SK-N-SH (cell line): ENCODE data around the gene PGAP3. TPM values are rescaled to one million over a fixed set of nuclear protein-coding genes. Genes with fewer than 3 reads are reported as not detected.

Experiments
- CTCF ChIA-PET: fragments of 300-600, 350-600 bp; formaldehyde crosslinking; extraction: SDS; loops from one replicate; lab custom pipeline; 2021; lab: Yijun Ruan, JAX
- POLR2A ChIA-PET: fragments of 350-600 bp; sonication (Branson Sonifier 250); formaldehyde crosslinking; extraction: SDS; loops from one replicate; lab custom pipeline; 2020; ENCODE audit warnings: antibody characterized with exemption, inconsistent platforms; lab: Yijun Ruan, JAX
- DNase-seq: peaks from one replicate; pipeline ENCODE4 v3.0.0; 2012
- H2AFZ ChIP-seq: fragments of 200-600 bp; sonication (generic); 2 replicates; pipeline ENCODE4 v1.8.1; 2016; ENCODE audit warnings: antibody characterized with exemption, mild to moderate bottlenecking, low read depth
- H3F3A ChIP-seq: fragments of 200-600 bp; sonication (generic); replicated peaks from 2 replicates; pipeline ENCODE3; 2016; ENCODE audit warnings: antibody characterized with exemption, mild to moderate bottlenecking; ENCODE audit not compliant: insufficient read depth
- H3K27ac ChIP-seq, 2 experiments: fragments of 200-500 bp in 1 of 2; fragments of 200-600 bp in 1 of 2; sonication (Bioruptor generic) in 1 of 2; sonication (generic), shearing (Covaris generic) in 1 of 2; 2 replicates each; pipeline versions ENCODE4 v1.5.1 to v1.6.1; 2014 to 2016; ENCODE audit warnings: low read depth in 2 of 2, inconsistent platforms in 1 of 2, low read length in 1 of 2, mild to moderate bottlenecking in 1 of 2, mixed read lengths in 1 of 2
- H3K27me3 ChIP-seq: fragments of 200-600 bp; sonication (generic), shearing (Covaris generic); 2 replicates; pipeline ENCODE4 v1.6.1; 2016; ENCODE audit warnings: mixed run types; ENCODE audit not compliant: insufficient read depth
- H3K36me3 ChIP-seq, 2 experiments: fragments of 200-500 bp in 1 of 2; fragments of 200-600 bp in 1 of 2; sonication (Bioruptor generic) in 1 of 2; sonication (generic) in 1 of 2; replicated peaks in 1 of 2; 2 replicates each; pipeline versions ENCODE3 to v1.5.1; 2014 to 2016; ENCODE audit warnings: low read length in 1 of 2, mild to moderate bottlenecking in 1 of 2; ENCODE audit not compliant: insufficient read depth in 2 of 2, control insufficient read depth in 1 of 2
- H3K4me1 ChIP-seq, 2 experiments: fragments of 200-500 bp in 1 of 2; fragments of 200-600 bp in 1 of 2; sonication (Bioruptor generic) in 1 of 2; sonication (generic), shearing (Covaris generic) in 1 of 2; 2 replicates each; pipeline versions ENCODE4 v1.5.1 to v1.6.1; 2014 to 2016; ENCODE audit warnings: low read depth in 1 of 2, low read length in 1 of 2, mixed run types in 1 of 2; ENCODE audit not compliant: insufficient read depth in 2 of 2, control insufficient read depth in 1 of 2
- H3K4me2 ChIP-seq: fragments of 200-600 bp; sonication (generic), shearing (Covaris generic); 2 replicates; pipeline ENCODE4 v1.6.1; 2017; ENCODE audit warnings: mixed run types
- H3K4me3 ChIP-seq, 2 experiments: fragments of 200-500 bp in 1 of 2; fragments of 200-600 bp in 1 of 2; sonication (Bioruptor generic) in 1 of 2; sonication (generic), shearing (Covaris generic) in 1 of 2; 2 replicates each; pipeline versions ENCODE4 v1.5.1 to v1.8.1; 2014 to 2016; ENCODE audit warnings: low read depth in 2 of 2, inconsistent platforms in 1 of 2, low read length in 1 of 2, mild to moderate bottlenecking in 1 of 2, mixed read lengths in 1 of 2, moderate library complexity in 1 of 2
- H3K79me2 ChIP-seq: fragments of 200-600 bp; sonication (generic); 2 replicates; pipeline ENCODE4 v1.8.1; 2017; ENCODE audit warnings: mild to moderate bottlenecking; ENCODE audit not compliant: insufficient read depth
- H3K9ac ChIP-seq: fragments of 200-600 bp; sonication (generic); 2 replicates; pipeline ENCODE4 v1.6.1; 2017; ENCODE audit warnings: mixed run types
- H3K9me2 ChIP-seq: fragments of 200-600 bp; sonication (generic); 2 replicates; pipeline ENCODE4 v1.6.1; 2017; ENCODE audit warnings: mixed run types
- H3K9me3 ChIP-seq: fragments of 200-600 bp; sonication (generic); 2 replicates; pipeline ENCODE4 v1.6.1; 2017; ENCODE audit warnings: mixed run types, mild to moderate bottlenecking, moderate library complexity
- H4K20me1 ChIP-seq: fragments of 200-600 bp; sonication (generic); 2 replicates; pipeline ENCODE4 v1.6.1; 2017; ENCODE audit warnings: mild to moderate bottlenecking, mixed run types; ENCODE audit not compliant: insufficient read depth
- CHD2 ChIP-seq: fragments of 150-350 bp; IDR thresholded peaks from 2 replicates; pipeline ENCODE4 v1.6.1; 2018; ENCODE audit warnings: low read length; ENCODE audit not compliant: partially characterized antibody
- CTCF ChIP-seq: fragments of 200-600 bp; sonication (generic); IDR thresholded peaks from 2 replicates; pipeline ENCODE4 v1.6.1; 2017; ENCODE audit warnings: antibody characterized with exemption, mild to moderate bottlenecking, moderate library complexity
- ELF1 ChIP-seq: IDR thresholded peaks from 2 replicates; pipeline ENCODE4 v1.4.0; 2012
- EP300 ChIP-seq, 2 experiments: IDR thresholded peaks; 2 replicates each; pipeline versions ENCODE4 v1.4.0 to v1.6.1; 2012; ENCODE audit warnings: borderline replicate concordance in 1 of 2, low read depth in 1 of 2, low read length in 1 of 2
- EZH2phosphoT487 ChIP-seq: fragments of 200-600 bp; sonication (generic); IDR thresholded peaks from 2 replicates; pipeline ENCODE4 v1.6.1; 2017; ENCODE audit warnings: low read depth, mixed run types, mild to moderate bottlenecking, antibody characterized with exemption, moderate library complexity, borderline replicate concordance
- FOSL2 ChIP-seq: IDR thresholded peaks from 2 replicates; pipeline ENCODE4 v1.4.0; 2012; ENCODE audit warnings: low read depth, mild to moderate bottlenecking, moderate library complexity, borderline replicate concordance
- FOXJ3 ChIP-seq: sonication (generic); formaldehyde crosslinking; IDR thresholded peaks from 2 replicates; pipeline ENCODE4 v1.5.1; 2020; ENCODE audit warnings: mild to moderate bottlenecking, missing genetic modification reagents
- GABPA ChIP-seq: IDR thresholded peaks from 2 replicates; pipeline ENCODE4 v1.4.0; 2012; ENCODE audit warnings: low read depth, mild to moderate bottlenecking
- GATA2 ChIP-seq: sonication (generic); formaldehyde crosslinking; IDR thresholded peaks from 2 replicates; pipeline ENCODE4 v1.5.0; 2020; ENCODE audit warnings: mild to moderate bottlenecking, missing genetic modification reagents
- JUND ChIP-seq: IDR thresholded peaks from 2 replicates; pipeline ENCODE4 v1.4.0; 2012
- MAX ChIP-seq: IDR thresholded peaks from 2 replicates; pipeline ENCODE4 v1.4.0; 2012; ENCODE audit warnings: low read depth
- MXI1 ChIP-seq: IDR thresholded peaks from 2 replicates; pipeline ENCODE4 v1.6.1; 2012; ENCODE audit warnings: mild to moderate bottlenecking, low read depth, low read length, improper control_type of control experiment
- NFIC ChIP-seq: IDR thresholded peaks from 2 replicates; pipeline ENCODE4 v1.4.0; 2012; ENCODE audit warnings: borderline replicate concordance
- NRF1 ChIP-seq: IDR thresholded peaks from 2 replicates; pipeline ENCODE4 v1.6.1; 2012; ENCODE audit warnings: low read depth, mild to moderate bottlenecking, low read length
- POLR2AphosphoS5 ChIP-seq: IDR thresholded peaks from 2 replicates; pipeline ENCODE4 v1.6.1; 2012; ENCODE audit warnings: low read depth, low read length
- SIN3A ChIP-seq: IDR thresholded peaks from 2 replicates; pipeline ENCODE4 v1.6.1; 2012; ENCODE audit warnings: low read depth, mild to moderate bottlenecking, low read length, moderate library complexity, borderline replicate concordance
- SMC3 ChIP-seq: IDR thresholded peaks from 2 replicates; pipeline ENCODE4 v1.6.1; 2012; ENCODE audit warnings: low read depth, low read length, improper control_type of control experiment
- TEAD4 ChIP-seq: IDR thresholded peaks from 2 replicates; pipeline ENCODE4 v1.4.0; 2012; ENCODE audit warnings: mild to moderate bottlenecking, borderline replicate concordance; ENCODE audit not compliant: insufficient read depth
- YY1 ChIP-seq: IDR thresholded peaks from 2 replicates; pipeline ENCODE4 v1.4.0; 2012; ENCODE audit warnings: low read depth, mild to moderate bottlenecking
- WGBS: methylation state at CpG from one replicate; pipeline ENCODE4 v1.1.6; 2017; ENCODE audit warnings: low lambda C conversion rate; 5-methylcytosine and 5-hydroxymethylcytosine counted together
- polyA plus RNA-seq, 3 experiments: library from polyadenylated mRNA; depleted of rRNA; stranded (reverse); fragments of >200 nt; gene quantifications; 2 replicates each; pipeline ENCODE4 v1.2.3, GENCODE V29; 2012

PGAP3 gene
- polyA plus RNA-seq, 1 of the 3 experiments (the other 2 are of a cell fraction), result 20.9 TPM

GRCh38 chr17:39663688-39664580 is 23.9 kb downstream of the PGAP3 start:
- Histone ChIP-seq H2AFZ (no peak overlapping the region), H3K9me2 (no peaks in the 10 kb centered on the region), H3K9me3 (no peaks in the 10 kb centered on the region), H3K9ac (no peak overlapping the region), H3K36me3 (peaks cover 0 to 28% of the 10 kb centered on the region in 2 experiments), H3K4me2 (no peak overlapping the region), H3K27ac (no peak overlapping the region), H3F3A (no peaks in the 10 kb centered on the region), H4K20me1 (no peaks in the 10 kb centered on the region), H3K79me2 (no peaks in the 10 kb centered on the region), H3K27me3 (no peaks in the 10 kb centered on the region), H3K4me3 (no peak overlapping the region), H3K4me1 (peaks cover 0 to 10% of the 10 kb centered on the region in 2 experiments; a peak in 1 of 4 replicates)
- TF ChIP-seq POLR2AphosphoS5, result no peak
- TF ChIP-seq GATA2 (CRISPR knock-in tag), result no peak
- WGBS, result 71% methylated on average over 16 of the region's 17 CpGs
- POLR2A ChIA-PET, result no interaction called here
- CTCF ChIA-PET, result interaction anchor here (1.4 to 15.8 kb wide), 5 partner anchors 8 to 66 kb away, joined by 3 to 149 read pairs (median 5); no protein-coding TSS in a partner anchor
- DNase-seq, result no peak

GRCh38 chr17:39663340-39663687 is 24.5 kb downstream of the PGAP3 start:
- Histone ChIP-seq H3K27me3 (no peaks in the 10 kb centered on the region), H3F3A (no peaks in the 10 kb centered on the region), H3K79me2 (no peaks in the 10 kb centered on the region), H3K4me3 (no peak overlapping the region), H3K36me3 (peaks cover 0 to 29% of the 10 kb centered on the region in 2 experiments), H3K27ac (no peak overlapping the region), H2AFZ (no peak overlapping the region), H3K4me2 (no peak overlapping the region), H3K4me1 (peaks cover 0 to 10% of the 10 kb centered on the region in 2 experiments; a peak in 1 of 4 replicates), H3K9me3 (no peaks in the 10 kb centered on the region), H3K9me2 (no peaks in the 10 kb centered on the region), H3K9ac (no peak overlapping the region), H4K20me1 (no peaks in the 10 kb centered on the region)
- ChIA-PET POLR2A (no interaction called here), CTCF (interaction anchor here (1.1 to 15.8 kb wide), 6 partner anchors 8 to 66 kb away, joined by 3 to 149 read pairs (median 4); no protein-coding TSS in a partner anchor)
- WGBS, result 60% methylated on average over 4 of the region's 4 CpGs
- no peak for TF ChIP-seq SMC3
- no peak for TF ChIP-seq TEAD4
- no peak for TF ChIP-seq NFIC
- TF ChIP-seq MXI1, result no peak
- TF ChIP-seq EP300 (IDR thresholded peaks at IDR 0.05; ENCODE audit: borderline replicate concordance in 1 of 2, low read depth in 1 of 2, low read length in 1 of 2), result no peak
- no peak for TF ChIP-seq CTCF
- TF ChIP-seq GABPA, result no peak
- no peak for TF ChIP-seq ELF1
- no peak for TF ChIP-seq MAX
- no peak for TF ChIP-seq YY1
- TF ChIP-seq NRF1, result no peak
- no peak for TF ChIP-seq CHD2
- no peak for TF ChIP-seq SIN3A
- TF ChIP-seq EZH2phosphoT487, result no peak
- no peak for TF ChIP-seq JUND
- TF ChIP-seq FOXJ3, result no peak
- TF ChIP-seq FOSL2, result no peak
- DNase-seq, result no peak
